ENCODE results near the gene C10orf90.

The C10orf90 gene

GRCh38 chr10:126459032-126459831, 211.3 kb downstream of the C10orf90 start:
- no peak for DNase-seq (ENCODE audit: low spot score)

DNA sequence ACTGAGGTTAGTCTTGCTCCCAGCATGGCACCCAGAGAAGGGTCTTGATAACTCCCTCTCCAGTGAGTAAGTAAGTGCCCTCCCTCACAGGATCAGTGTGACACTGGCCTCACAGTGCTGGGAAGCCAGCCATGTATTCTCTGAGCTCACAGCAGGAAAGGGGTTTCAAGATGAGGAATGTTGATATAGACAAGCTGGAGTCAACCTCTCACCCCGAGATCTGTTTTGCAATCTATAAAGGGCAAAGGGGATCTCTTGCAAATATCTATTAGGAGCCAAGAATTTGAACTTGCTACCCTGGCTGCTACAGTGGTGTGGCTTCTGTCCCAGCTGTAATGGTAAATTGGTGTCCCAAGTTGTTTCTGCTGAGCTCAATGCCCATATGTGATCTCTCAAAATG, 212.0 kb downstream of the C10orf90 start:
- DNase-seq (ENCODE audit: low spot score) = no peak

DNA sequence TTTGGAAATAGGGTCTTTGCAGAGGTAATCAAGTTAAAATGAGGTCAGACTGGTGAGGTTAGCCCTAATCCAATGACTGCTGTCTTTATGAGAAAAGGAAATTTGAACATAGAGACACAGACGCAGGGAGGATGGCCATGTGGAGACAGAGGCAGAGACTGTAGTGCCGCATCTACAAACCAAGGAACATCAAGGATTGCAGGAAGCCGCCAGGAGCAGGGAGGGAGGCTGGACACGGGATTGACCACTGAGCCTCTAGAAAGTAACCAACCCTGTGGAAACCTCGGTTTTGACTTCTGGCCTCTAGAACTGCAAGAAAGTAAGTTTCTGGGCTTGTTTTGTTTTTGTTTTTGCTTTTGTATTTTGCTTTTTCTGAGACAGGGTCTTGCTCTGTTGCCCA, 213.9 kb downstream of the C10orf90 start:
- DNase-seq (ENCODE audit: low spot score) = no peak

- no peak for DNase-seq (ENCODE audit: low spot score)
Observed at GRCh38 chr10:126455766-126456405, 214.6 kb downstream of the C10orf90 start.

DNA sequence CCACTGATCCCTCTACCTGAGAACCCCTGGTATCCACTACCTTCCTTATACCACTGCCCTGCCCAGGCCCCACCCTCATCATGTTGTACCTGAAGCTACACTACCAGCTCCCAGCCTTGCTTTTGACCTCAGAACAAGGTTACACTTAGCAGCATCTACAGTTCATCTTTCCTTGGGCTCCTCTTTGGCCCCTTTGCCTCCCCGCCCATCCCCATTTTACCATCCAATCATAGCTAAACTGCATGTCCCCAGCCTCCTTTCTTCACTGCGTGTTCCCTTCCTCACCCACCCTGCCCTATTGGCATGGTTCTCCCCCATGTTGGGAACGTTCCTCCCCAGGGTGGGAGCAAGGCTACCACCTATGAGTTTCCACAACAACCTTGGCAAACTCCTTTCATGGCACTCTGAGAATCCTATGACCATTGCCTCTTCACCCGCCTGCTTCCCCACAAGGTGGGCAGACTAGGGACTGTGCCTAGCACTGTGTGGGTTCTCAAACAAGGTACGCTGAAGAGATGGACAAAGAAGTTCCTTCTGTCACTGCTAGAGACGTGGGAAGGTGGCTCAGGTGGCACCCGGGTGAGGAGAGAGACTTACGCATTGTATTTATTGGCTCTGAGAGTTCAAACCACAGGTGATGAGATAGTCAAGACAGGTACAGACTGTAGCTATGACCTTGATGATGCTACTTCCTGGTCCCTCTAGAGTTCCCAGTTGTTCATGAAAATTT, 215.3 kb downstream of the C10orf90 start:
- no peak for DNase-seq (ENCODE audit: low spot score)

- no peak for DNase-seq (ENCODE audit: low spot score)
Observed at GRCh38 chr10:126454045-126454751, 216.3 kb downstream of the C10orf90 start.

GRCh38 chr10:126452245-126452644, 218.2 kb downstream of the C10orf90 start:
- no peak for DNase-seq (ENCODE audit: low spot score)

DNA sequence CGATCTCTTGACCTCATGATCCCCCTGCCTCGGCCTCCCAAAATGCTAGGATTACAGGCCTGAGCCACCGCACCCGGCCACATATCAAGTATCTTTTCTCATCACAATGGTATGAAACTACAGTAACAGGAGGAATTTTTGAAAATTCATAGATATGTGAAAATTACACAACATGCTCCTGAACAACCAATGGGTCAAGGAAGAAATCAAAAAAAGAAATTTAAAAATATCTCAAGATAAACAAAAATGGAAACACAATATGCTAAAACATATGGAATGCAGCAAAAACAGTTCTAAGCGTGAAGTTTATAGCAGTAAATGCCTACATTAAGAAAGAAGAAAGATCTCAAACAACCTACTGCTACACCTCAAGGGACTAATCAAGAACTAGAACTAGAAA, 222.4 kb downstream of the C10orf90 start:
- DNase-seq (ENCODE audit: low spot score) = no peak

GRCh38 chr10:126439942-126440341, 230.6 kb downstream of the C10orf90 start:
- DNase-seq (ENCODE audit: low spot score) = no peak

GRCh38 chr10:126438407-126438783, 232.1 kb downstream of the C10orf90 start:
- no peak for DNase-seq (ENCODE audit: low spot score)

GRCh38 chr10:126437635-126438406, 232.7 kb downstream of the C10orf90 start:
- DNase-seq (ENCODE audit: low spot score) = no peak

DNA sequence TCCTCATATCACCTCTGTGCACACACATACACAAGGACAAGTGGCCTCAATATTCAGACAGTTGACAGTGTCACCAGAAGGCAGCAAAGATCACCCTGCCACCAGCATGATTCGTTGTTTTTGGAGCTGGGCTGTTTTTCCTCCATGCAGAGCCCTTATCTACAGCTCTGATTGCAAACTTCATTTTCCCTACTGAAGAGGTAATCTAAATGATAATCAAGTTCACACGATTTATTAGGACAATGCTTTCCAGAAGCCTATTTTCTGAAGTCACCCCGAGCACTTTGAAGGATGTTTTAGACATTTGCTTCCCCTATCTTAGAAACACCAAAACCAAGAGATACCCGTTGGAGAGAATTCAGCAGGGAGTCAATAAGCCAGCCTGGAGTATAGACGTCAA, 236.3 kb downstream of the C10orf90 start:
- DNase-seq (ENCODE audit: low spot score) = no peak

- DNase-seq (ENCODE audit: low spot score) = no peak
Observed at GRCh38 chr10:126433351-126433750, 237.1 kb downstream of the C10orf90 start.

DNA sequence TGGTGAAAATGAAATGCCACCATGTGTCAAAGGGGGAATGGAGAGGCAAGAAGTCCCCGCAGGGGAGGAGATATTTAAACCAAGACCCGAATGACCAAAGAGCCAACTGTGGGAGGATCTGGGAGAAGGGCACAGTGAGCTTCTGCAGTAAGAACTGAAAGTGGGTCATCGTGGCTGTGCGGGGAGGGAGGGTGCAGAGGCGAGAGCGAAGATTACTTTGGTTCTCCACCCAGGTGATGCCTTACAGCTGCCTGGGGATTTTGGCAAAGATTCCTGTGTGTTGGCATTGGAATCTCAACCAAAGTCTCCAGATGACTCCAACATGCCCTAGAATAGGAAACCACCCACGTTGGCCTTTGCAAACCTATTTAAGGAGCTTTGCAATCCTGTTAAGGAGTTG, 238.0 kb downstream of the C10orf90 start:
- no peak for DNase-seq (ENCODE audit: low spot score)

DNA sequence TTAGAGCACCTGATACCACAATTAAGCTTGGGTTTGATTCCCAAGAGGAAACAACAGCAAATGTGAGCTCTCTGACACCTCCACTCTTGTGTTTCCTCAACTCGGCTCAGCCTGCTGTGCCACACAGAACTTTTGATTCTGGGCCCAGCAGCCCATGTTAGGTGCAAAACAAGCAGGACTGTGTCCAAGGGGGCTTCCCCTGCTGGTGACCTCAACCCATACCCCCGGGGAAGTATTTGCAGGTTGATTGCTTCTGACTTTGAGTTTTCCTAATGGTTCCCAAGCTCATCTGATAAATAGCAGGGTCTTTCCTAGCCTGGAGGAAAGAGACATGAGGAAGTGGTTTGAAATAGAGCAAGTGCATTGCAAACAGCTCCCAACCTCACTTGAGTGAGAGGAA, 238.7 kb downstream of the C10orf90 start:
- DNase-seq (ENCODE audit: low spot score) = no peak

- no peak for DNase-seq (ENCODE audit: low spot score)
Observed at GRCh38 chr10:126430512-126430911, 240.0 kb downstream of the C10orf90 start.

DNA sequence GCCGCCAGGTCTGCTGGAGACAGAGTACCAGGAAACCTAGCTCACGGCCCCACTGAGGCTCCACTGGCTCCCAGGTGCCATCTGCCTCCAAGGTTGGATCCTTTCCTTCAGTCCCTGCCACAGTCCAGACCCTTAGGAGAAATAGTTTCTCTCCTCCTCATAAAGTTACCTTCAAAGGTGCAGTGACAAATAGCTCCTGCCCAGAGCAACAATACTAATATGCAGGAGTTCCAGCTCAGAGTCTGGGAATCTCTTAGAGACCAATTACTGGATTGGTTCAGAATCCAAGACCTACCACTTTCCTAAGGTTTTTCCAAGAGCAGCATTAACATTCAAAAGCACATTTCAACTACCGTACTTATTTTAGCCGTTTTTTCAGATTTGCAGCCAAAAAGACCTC, 241.2 kb downstream of the C10orf90 start:
- no peak for DNase-seq (ENCODE audit: low spot score)

- no peak for DNase-seq (ENCODE audit: low spot score)
Observed at GRCh38 chr10:126425489-126426065, 244.9 kb downstream of the C10orf90 start.

GRCh38 chr10:126425032-126425431, 245.5 kb downstream of the C10orf90 start:
- DNase-seq (ENCODE audit: low spot score) = no peak

DNA sequence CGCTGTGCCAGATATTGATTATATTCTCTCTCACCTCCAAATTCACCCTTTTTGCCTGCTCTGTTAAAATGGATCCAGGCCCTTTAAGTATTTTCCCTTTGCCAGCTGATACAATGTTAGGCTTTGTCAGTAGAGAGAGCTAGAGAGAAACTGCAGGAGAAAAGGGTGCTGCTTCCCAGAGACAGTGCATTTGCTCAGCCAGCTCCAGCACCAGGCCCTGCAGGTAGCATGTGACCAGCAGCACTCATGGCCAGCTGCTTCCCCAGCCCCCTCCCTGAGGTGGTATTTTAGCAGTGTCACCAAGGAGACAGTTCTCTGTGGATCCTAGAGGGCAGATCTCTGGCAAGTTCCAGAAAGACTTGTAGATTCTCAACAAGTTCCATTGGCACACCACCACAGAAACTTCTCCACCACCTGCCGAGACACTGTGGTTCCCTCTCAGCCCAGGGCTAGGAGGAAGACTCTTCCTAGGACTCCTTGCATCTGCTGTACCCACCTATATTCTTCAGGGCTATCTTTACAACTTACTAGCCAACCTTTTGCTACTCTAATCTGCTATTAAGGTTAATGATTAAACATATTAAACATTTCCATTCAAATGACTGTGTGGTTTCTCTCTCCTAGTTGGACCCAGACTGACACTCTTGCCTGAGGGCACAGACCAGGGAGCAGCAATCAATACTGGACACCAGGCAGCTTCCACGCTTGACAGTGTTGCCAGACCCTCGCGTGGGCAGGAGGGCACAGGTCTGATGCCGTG, 246.6 kb downstream of the C10orf90 start:
- no peak for DNase-seq (ENCODE audit: low spot score)

GRCh38 chr10:126422567-126422966, 247.9 kb downstream of the C10orf90 start:
- DNase-seq (ENCODE audit: low spot score) = no peak
